Measurements from ENCODE around the gene DDI2. TPM values are rescaled to one million over a fixed set of nuclear protein-coding genes. Genes with fewer than 3 reads are reported as not detected.

DDI2 gene
- polyA plus RNA-seq, 1 experiment: 6.4 TPM

GRCh38 chr1:15669074-15669473, 51.8 kb downstream of the DDI2 start:
- ChIA-PET POLR2A (no interaction called here), CTCF (interaction anchor here (1.2 to 1.6 kb wide), 2 partner anchors 9 to 11 kb away, joined by 3 read pairs; no protein-coding TSS in a partner anchor)
- H3K36me3 ChIP-seq (ENCODE audit: control insufficient read depth, insufficient read depth, low read length): no peaks in the 10 kb centered on the region
- H3K4me3 ChIP-seq (ENCODE audit: low read depth, low read length): no peak overlapping the region
- no peaks in the 10 kb centered on the region for H3K27me3 ChIP-seq (ENCODE audit: control insufficient read depth, insufficient read depth, low read length)
- no peak for DNase-seq (ENCODE audit: low read depth)
- TF ChIP-seq, protein P1, sequence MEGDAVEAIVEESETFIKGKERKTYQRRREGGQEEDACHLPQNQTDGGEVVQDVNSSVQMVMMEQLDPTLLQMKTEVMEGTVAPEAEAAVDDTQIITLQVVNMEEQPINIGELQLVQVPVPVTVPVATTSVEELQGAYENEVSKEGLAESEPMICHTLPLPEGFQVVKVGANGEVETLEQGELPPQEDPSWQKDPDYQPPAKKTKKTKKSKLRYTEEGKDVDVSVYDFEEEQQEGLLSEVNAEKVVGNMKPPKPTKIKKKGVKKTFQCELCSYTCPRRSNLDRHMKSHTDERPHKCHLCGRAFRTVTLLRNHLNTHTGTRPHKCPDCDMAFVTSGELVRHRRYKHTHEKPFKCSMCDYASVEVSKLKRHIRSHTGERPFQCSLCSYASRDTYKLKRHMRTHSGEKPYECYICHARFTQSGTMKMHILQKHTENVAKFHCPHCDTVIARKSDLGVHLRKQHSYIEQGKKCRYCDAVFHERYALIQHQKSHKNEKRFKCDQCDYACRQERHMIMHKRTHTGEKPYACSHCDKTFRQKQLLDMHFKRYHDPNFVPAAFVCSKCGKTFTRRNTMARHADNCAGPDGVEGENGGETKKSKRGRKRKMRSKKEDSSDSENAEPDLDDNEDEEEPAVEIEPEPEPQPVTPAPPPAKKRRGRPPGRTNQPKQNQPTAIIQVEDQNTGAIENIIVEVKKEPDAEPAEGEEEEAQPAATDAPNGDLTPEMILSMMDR (IDR thresholded peaks at IDR 0.05; ENCODE audit: insufficient read depth, low read depth, low read length): no peak

GRCh38 chr1:15669864-15670263, 52.6 kb downstream of the DDI2 start:
- Histone ChIP-seq H3K27me3 (ENCODE audit: control insufficient read depth, insufficient read depth, low read length) (no peaks in the 10 kb centered on the region), H3K4me3 (ENCODE audit: low read depth, low read length) (no peak overlapping the region), H3K36me3 (ENCODE audit: control insufficient read depth, insufficient read depth, low read length) (no peaks in the 10 kb centered on the region)
- POLR2A ChIA-PET: no interaction called here
- no peak for DNase-seq (ENCODE audit: low read depth)
- TF ChIP-seq, protein P1 (IDR thresholded peaks at IDR 0.05; ENCODE audit: insufficient read depth, low read depth, low read length): no peak
- CTCF ChIA-PET: interaction anchor here (1.2 to 1.6 kb wide), 2 partner anchors 10 to 11 kb away, joined by 3 read pairs; no protein-coding TSS in a partner anchor

DNA sequence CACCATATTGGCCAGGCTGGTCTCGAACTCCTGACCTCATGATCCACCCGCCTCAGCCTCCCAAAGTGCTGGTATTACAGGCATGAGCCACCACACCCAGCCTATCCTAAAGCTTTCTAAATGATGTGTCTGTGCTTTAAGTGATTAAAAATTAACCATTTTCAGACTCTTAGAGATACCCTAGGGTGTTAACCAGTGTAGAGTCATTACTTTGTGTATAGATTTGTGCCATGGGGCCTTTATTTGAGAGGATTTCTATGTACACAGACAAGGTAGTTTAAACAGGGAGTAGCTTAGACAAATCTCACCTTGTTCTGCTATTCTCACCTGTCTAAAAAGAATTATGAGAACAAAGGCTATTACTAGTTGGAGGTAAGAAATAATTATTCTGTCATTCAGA, 54.2 kb downstream of the DDI2 start:
- Histone ChIP-seq H3K4me3 (ENCODE audit: low read depth, low read length) (no peak overlapping the region), H3K36me3 (ENCODE audit: control insufficient read depth, insufficient read depth, low read length) (no peaks in the 10 kb centered on the region), H3K27me3 (ENCODE audit: control insufficient read depth, insufficient read depth, low read length) (no peaks in the 10 kb centered on the region)
- CTCF ChIA-PET: no interaction called here
- TF ChIP-seq, protein P1 (IDR thresholded peaks at IDR 0.05; ENCODE audit: insufficient read depth, low read depth, low read length): no peak
- no peak for DNase-seq (ENCODE audit: low read depth)
- POLR2A ChIA-PET: no interaction called here

DNA sequence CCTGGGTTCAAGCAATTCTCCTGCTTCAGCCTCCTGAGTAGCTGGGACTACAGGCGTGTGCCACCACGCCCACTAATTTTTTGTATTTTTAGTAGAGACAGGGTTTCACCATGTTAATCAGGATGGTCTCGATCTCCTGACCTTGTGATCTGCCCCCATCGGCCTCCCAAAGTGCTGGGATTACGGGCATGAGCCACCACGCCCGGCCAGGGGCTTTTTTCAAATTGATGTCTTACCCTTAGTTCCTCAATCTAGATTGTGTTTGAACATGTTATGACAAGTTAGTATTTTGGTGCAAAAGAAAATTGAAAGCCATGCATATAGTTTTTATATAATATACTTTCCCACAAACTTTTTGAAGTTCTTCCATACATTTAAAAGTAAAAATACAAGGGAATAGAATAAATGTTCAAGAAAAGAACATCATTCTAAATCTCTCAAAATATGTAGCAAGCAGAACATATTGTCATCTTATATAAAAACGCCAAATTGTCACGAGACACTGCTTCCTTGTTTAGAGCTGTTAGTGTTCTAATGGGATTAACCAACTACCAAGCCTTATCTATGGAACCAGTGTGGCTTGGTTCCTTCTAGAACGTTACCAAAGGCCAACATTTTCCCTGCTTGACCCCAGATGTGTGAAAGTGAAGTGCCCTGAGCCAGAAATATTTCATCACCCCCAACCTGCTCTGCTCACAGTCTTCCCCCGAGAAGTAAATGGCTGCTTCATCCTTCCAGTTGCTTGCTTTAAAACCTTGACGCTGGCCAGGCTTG, 57.3 kb downstream of the DDI2 start:
- no peak overlapping the region for H3K4me3 ChIP-seq (ENCODE audit: low read depth, low read length)
- no peaks in the 10 kb centered on the region for H3K36me3 ChIP-seq (ENCODE audit: control insufficient read depth, insufficient read depth, low read length)
- no peaks in the 10 kb centered on the region for H3K27me3 ChIP-seq (ENCODE audit: control insufficient read depth, insufficient read depth, low read length)
- no peak for DNase-seq (ENCODE audit: low read depth)
- ChIA-PET POLR2A (no interaction called here), CTCF (no interaction called here)
- TF ChIP-seq, protein P1 (IDR thresholded peaks at IDR 0.05; ENCODE audit: insufficient read depth, low read depth, low read length): no peak

DNA sequence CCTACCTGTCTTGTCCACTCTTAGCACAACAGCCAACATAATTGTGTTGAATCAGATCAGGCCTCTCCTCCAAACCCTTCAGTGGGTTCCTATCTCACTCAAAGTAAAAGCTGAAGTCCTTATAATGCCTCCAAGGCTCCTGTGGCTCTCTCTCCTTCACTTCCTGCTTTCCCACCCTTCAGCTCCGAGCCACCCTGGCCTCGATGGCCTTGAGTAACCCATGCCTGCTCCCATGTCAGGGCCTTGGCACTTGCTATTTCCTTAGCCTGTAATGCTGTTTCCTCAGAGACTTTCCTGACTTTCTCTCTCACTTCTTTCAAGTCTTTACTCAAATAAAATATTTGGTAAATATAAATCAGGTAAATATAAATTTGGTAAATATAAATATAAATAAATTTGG, 58.8 kb downstream of the DDI2 start:
- CTCF ChIA-PET: no interaction called here
- POLR2A ChIA-PET: no interaction called here
- H3K4me3 ChIP-seq (ENCODE audit: low read depth, low read length): no peak overlapping the region
- H3K27me3 ChIP-seq (ENCODE audit: control insufficient read depth, insufficient read depth, low read length): no peaks in the 10 kb centered on the region
- H3K36me3 ChIP-seq (ENCODE audit: control insufficient read depth, insufficient read depth, low read length): no peaks in the 10 kb centered on the region
- TF ChIP-seq, protein P1 (IDR thresholded peaks at IDR 0.05; ENCODE audit: insufficient read depth, low read depth, low read length): no peak
- DNase-seq (ENCODE audit: low read depth): no peak

All from BJ (cell line).